Right renal pelvis (tissue), 4 donors: ENCODE data around the gene DYRK2. TPM values are rescaled to one million over a fixed set of nuclear protein-coding genes. Genes with fewer than 3 reads are reported as not detected.
A peak's percentile ranks its signal among the peaks of the same experiment; 100 is the strongest.
"Not testable (repeated sequence)": the region's sequence is repeated elsewhere in the genome, so short reads cannot be mapped to it uniquely, and the experiment has no call there.

Source experiments
- DNase-seq, 4 donors: peaks; one replicate each; pipeline ENCODE4 v3.0.0-alpha.2; 2013; ENCODE audit warnings: low read depth in 4 of 4, low spot score in 3 of 4, missing footprints in 1 of 4
- polyA plus RNA-seq, 4 donors: library from polyadenylated mRNA; unstranded; fragments of 120-200 nt; gene quantifications; one replicate each; pipeline ENCODE4 v1.2.1, GENCODE V29; 2013; ENCODE audit not compliant: insufficient read length in 4 of 4

Gene DYRK2
- polyA plus RNA-seq, 4 donors = 25.9 to 29.1 (median 26.8) TPM

GRCh38 chr12:67669217-67669933, 20.8 kb downstream of the DYRK2 start:
- no peak for DNase-seq

GRCh38 chr12:67669934-67670631, 21.5 kb downstream of the DYRK2 start:
- no peak for DNase-seq

GRCh38 chr12:67671419-67671818, 22.9 kb downstream of the DYRK2 start:
- no peak for DNase-seq

- DNase-seq = no peak
Observed at GRCh38 chr12:67671892-67672291, 23.3 kb downstream of the DYRK2 start.

GRCh38 chr12:67672507-67672906, 24.0 kb downstream of the DYRK2 start:
- DNase-seq = not testable (repeated sequence)

GRCh38 chr12:67673509-67673908, 25.0 kb downstream of the DYRK2 start:
- DNase-seq = not testable (repeated sequence)

- no peak for DNase-seq
Observed at GRCh38 chr12:67674417-67674816, 25.9 kb downstream of the DYRK2 start.

- DNase-seq = no peak
Observed at GRCh38 chr12:67676624-67677023, 28.1 kb downstream of the DYRK2 start.

- DNase-seq = no peak
Observed at GRCh38 chr12:67677166-67677565, 28.6 kb downstream of the DYRK2 start.

- DNase-seq = peak in 1 of 4 donors; percentile 5
Observed at GRCh38 chr12:67681105-67681778, 32.7 kb downstream of the DYRK2 start.

- DNase-seq = no peak
Observed at GRCh38 chr12:67681941-67682620, 33.5 kb downstream of the DYRK2 start.

GRCh38 chr12:67689385-67689784, 40.8 kb downstream of the DYRK2 start:
- DNase-seq = no peak

- no peak for DNase-seq
Observed at GRCh38 chr12:67690656-67691055, 42.1 kb downstream of the DYRK2 start.

- DNase-seq = no peak
Observed at GRCh38 chr12:67691220-67691619, 42.7 kb downstream of the DYRK2 start.

GRCh38 chr12:67692135-67692534, 43.6 kb downstream of the DYRK2 start:
- DNase-seq = no peak

GRCh38 chr12:67692966-67693365, 44.4 kb downstream of the DYRK2 start:
- no peak for DNase-seq

GRCh38 chr12:67693894-67694293, 45.3 kb downstream of the DYRK2 start:
- no peak for DNase-seq

- DNase-seq = no peak
Observed at GRCh38 chr12:67694306-67694900, 45.9 kb downstream of the DYRK2 start.

GRCh38 chr12:67695974-67696373, 47.4 kb downstream of the DYRK2 start:
- DNase-seq = no peak

GRCh38 chr12:67697443-67697842, 48.9 kb downstream of the DYRK2 start:
- DNase-seq = no peak

GRCh38 chr12:67697967-67698366, 49.4 kb downstream of the DYRK2 start:
- no peak for DNase-seq
